Kidney tubule cell (primary cell): ENCODE results near the gene RAD51B.

Experiments used
- DNase-seq: peaks from one replicate; pipeline ENCODE4 v3.0.0-alpha.2; 2018; ENCODE audit warnings: low spot score

The RAD51B gene

DNA sequence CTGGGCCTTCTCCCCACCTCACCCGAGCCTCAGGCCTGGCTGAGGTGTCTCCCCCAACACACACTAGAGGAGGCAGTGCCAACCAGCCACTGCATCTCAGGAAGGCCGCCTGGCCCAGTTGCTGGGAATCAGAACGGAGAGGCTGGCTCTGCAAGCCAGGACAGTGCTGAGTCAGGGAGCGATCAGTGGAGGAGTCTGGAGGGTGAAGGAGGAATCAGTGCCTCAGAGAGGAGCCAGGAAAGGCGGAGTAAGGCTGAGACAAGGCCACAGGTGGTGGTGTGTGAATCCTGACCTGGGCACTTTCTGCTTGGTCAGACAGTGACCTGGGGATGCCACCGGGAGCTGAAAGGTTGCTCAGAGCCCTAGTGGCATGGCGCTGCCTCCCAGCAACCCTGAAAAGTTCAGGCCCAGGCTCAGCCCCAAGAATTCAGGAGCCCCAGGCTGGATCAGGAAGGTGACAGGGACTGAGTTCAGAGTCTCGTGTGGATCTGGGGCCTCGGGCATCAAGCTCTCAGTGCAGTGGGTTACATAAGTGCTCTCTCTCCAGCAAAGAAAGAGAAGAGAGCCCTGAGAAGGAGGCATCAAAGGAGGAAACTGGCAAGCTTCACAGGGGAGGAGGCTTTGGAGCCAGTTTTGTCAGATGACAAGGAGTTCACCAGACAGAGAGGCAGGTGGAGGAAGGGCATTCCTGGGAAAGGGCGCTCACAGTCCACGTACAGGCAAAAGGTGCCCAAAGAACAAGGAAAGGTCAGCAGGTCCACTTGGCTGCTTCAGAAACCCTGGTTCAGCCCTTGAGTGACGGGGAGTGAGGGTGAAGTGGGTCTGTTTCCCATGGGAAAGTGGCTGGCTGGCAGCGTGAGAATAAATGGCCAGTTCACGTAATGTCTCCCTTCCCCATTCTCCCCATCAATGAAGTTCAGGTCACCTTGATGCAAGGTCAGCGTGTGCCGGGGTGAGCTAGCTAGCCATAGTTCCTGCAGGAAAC is 885.4 kb downstream of the RAD51B start:
- peak; percentile 80 for DNase-seq

DNA sequence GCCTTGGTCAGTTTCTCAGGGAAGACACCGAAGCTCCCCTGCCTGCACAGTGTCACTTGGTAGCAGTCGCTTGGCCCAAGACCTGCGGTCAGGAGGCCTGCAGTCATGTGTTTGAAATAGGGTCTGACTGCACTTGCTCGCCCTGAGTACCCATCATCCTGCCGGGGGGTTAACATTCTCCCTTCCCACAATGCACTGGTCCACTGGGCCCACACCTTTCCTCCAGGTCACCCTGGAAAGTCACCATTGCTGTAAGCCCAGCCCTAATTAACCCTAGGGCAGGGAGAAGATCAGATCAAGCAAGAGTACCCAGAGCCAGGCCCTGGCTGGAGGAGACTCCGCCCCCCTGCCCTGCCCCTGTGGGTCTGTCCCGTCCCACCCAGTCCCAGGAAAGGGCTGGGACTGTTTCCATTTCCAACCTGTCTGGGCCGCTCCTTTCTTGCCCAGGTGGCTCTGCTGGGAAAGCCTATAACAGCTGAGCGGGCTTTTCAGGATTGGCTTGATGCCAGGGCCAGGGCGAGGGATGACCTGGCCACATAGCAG is 886.2 kb downstream of the RAD51B start:
- peak; percentile 79 for DNase-seq

DNA sequence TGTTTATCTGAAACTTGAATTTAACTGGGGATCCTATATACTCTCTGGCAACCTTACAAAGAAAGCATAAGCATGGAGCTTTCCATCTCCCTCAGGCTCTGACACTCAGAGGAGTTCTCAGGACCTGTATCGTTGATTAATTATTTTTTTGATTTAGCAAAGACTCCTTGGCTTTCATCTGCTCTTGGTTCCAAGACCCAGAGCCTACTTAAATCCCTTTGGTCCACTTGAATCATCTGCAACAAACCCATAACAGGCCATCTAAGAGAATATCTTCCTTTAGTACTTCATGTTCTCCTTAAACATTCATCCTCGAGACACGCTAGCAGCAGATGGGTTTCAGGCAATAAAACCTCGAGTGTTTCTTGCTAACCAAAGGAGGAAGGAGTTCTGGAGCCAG is 887.9 kb downstream of the RAD51B start:
- no peak for DNase-seq

DNA sequence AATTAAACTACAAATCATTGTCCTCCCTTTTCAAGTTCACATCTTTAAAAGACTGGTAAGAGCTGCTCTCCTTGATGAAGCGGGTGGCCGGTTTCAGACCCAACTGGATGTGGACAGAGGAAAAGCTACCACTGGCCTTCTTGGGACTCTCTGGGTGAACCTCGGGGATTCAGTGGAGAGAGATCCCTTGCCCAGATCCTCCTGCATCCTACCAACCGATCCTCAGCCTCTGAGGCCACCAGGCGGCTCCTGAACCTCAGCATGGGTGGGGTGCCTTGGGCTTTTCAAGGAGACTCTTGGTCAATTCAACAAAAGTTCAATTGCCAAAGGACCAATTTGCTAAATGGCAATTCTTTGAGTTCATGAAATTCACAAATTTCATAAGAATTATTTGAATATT is 888.8 kb downstream of the RAD51B start:
- DNase-seq: no peak

DNA sequence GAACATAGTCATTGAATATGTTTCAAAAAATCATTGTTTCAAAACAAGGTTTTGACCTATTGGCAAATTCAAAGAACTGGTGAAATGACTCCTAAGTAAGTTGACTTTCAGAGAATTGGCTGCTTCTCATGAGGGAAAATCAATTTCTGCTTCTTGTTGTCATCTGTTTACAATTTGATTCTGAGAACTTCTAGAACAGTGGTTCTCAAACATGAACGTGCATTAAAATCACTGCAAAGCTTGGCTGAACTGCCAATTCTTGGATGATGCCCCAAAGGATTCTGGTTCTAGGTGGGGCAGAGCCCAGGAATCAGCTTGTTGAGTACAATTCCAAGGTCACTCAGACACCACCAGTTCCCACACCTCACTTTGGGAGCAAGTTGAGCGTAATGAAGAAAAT is 889.4 kb downstream of the RAD51B start:
- no peak for DNase-seq

DNA sequence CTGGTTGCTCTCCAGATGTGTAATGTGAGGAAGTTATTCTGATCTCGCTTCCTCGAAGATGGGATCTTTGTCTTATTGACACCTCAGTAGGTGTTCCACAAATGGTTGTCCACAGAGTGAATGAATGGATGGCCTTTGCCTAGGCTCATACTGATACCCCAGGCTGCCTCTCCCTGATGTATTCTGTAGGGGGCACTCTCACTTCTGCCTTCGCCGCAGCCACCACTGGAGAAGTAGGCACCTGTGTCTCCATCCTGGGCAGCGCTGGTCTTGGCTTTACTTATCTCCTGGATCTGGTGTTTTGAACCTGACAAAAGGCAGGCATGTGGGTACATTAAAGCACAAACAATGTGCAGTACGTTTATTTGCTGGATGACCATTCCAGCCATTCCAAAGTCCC is 891.2 kb downstream of the RAD51B start:
- no peak for DNase-seq

DNA sequence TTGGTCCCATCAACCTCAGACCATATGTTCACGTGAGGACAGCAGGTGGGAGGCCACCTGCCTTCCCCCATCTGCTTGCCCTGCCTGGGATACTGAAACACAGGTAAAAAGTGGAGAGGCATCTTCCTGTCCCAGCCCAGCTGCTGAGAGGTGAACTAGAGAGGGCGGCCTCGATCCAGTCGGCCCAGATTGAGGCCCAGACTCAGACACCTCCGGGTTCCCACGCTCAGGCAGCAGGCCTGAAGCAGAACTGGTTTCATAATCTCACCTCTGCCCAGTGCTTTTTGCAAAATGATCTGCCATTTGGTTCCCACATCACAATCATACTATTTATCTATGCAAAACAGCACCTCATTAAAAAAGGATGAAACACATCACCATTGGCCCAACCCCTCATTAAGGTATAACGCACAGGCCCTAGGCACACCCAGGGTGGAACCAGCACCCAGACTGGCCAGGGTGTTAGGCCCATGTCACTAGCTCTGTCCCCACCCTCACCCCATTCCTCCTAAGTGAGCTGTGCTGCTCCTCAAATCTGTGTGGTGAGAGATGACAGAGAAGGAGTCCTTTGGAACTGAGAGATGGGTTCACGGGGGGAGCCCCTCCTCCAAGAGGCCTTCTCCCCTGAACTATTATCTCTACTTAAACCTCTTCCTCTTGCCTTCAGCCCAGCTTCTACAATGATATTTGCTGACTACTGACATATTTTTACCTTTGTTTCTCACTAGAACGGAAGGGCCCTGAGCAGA is 892.2 kb downstream of the RAD51B start:
- DNase-seq: no peak

DNA sequence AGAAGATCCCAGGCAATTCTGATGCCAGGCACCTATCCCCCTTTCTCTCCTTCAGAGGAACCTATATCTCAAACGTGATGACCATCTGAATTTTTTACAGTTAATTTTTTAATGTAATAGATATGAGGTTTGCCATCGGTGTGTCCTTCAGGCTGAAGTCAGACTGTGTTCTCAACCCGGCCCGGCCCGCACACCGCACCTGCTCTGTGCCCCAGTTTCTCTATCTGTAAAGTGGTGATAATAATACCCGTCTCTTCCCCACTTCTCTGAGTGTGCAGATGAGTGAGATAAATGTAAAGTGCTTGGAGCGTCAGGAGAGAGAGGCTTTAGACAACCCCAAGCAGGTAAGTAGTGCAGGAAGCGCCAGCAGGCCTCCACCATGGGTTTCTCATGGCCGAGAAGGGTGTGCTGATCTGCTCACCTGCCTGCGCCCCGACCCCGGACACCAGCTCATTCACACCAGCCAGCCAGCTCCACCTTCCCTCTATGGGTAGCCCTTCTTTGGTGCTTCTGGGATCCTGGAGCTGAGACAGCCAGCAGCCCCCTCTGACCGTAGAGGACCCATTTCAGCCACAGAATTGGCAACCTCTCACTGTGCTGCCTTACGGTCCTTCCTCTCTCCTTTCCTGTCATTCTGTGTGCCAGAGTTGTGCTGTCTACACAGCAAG is 893.3 kb downstream of the RAD51B start:
- DNase-seq: no peak

DNA sequence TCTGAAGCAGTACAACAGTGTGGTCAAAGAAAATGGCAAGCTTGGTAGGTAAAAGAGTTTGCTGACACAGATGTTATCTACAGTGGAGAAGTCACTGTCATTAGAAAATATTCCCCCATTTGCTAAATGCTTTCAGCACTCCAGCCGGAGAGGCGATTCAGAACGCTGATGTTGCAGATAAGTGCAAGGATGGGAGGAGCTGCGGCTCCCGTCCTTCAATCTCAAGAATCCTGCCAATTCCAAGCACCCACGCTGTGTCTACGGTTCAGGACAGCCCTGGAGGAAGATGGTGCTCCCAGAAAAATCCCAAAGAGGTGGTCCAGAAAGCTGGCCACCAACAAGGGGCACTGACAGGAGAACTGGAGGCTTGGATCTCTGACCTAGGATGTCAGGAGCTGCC is 894.2 kb downstream of the RAD51B start:
- DNase-seq: no peak

DNA sequence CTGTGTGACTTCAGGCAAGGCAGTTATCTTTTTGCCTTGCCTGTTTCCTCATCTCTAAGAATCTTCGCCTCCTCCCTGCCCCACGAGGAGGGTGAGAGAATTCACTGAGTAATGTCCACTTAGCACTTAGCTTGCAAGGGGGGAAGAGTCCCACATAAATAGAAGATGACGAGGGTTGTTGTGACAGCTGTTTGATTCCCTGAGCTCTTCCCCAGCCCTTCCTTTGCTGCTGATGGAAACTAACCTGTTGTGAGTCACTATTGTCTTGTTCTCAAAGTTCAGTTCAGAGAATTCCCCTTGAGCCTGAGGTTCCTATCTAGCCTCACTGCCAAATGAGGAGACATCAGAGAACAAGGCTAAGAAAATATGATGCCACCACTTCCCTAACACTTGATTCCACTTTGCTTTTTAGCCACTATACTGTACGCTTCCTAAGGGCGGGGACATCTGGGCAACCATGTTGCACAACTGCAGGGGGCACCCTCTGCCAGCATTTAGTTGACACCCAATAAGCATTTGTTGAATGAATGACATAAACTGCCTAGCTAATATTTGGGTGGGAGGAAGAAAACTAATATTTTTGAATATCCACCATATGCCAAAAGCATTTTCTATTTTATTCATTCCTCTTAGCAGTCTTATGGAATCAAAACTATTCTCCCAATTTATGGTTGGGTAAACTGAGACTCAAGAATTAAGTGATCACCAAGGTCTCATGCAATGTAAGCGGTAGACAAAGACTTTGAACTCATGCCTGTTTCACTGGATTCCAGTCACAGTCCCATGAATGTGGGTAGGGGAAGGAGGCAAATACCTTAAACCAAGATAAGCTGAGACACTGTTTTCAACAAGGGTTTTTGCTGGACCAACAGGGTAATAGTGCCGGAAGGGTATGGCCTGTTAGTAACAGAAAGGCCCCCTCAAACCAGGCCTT is 895.7 kb downstream of the RAD51B start:
- DNase-seq: peak; percentile 55

DNA sequence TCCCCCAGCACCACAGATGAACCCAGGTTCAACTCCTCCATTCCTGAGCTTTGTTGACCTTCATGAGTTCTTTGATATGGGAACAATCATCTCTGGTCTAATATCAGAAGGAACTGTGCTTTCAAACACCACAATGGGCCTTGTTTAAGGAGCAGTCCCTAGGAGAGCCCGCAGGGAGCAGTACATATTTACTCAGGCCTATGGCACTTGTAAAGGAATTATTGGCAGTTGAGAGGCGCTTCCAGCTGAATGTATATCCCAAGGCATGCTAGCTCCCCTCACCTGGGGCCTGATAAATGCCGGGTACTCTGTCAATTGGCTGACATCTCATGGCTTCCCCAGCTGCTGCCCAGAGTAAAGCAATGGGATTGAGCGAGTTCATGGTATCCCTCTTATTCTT is 897.1 kb downstream of the RAD51B start:
- DNase-seq: no peak

DNA sequence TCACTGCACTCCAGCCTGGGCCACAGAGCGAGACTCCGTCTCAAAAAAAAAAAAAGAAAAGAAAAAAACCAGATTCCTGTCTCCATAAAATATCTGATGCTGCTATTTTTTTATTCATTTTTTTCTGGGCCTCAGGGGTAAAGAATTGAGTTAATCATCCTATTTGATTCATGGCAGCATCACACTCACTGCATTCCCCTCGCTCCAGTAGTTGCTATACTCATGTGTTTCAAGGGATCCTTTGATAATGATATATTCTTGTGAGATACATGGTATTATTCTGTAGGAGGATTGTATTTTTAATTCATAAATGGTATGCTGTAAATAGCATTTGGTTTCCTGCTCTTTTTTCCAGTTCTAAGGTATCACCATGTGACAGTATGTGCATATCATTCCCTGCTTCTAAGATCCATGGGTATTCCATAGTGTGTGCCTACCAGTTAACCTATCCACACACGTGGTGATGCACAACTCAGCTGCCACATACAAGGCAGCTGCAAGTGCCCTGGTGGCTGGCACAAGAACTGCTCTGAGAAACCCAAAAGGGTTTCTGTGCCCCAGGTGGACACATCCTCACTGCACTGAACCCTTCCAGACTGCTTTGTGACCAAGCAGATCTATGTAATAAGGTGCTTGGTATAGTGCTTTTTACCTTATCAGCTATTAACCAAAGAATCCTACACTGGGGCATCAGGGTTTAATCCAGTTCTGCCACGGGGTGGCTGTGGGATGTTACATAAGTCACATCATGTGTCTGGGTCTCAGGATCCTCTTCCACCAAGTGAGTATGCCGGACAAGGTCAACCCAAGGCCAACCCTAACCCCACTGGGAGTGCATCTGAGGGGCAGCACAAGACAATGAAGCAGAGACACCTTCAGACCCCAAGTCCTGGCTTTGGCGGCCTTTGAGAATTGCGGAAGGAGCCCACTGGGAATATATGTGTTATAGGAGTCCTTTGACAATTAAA is 898.7 kb downstream of the RAD51B start:
- peak; percentile 35 for DNase-seq

DNA sequence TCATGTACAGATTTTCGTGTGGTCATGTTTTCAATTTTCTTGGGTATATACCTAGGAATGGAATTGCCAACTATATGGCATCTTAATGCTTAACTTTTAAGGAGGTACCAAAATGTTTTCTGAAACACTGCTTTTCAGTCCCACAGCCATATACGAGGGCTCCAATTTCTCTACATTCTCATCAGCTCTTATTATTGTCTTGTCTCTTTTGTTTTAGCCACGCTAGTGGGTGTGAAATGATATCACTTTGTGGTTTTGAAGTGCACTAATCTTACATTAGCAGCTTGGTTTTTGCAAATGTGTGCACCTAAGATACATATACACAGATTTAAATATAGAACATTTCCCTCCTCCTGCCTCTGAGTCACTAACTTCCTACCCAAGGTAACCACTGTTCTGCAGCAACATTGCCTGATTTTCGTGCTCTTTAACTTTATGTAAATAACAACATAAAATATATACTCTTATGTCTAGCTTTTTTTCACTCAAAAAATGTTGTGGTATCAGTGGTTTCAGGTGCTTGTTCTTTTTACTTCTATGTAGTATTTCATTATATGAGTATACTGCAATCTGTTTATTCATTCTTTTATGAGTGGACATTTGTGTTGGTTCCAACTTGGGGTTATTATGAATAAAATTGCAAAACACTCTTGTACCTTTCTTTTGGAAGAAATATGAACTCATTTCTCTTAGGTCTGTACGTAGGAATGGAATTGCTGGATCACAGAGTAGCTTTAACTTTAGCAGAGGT is 900.2 kb downstream of the RAD51B start:
- no peak for DNase-seq

DNA sequence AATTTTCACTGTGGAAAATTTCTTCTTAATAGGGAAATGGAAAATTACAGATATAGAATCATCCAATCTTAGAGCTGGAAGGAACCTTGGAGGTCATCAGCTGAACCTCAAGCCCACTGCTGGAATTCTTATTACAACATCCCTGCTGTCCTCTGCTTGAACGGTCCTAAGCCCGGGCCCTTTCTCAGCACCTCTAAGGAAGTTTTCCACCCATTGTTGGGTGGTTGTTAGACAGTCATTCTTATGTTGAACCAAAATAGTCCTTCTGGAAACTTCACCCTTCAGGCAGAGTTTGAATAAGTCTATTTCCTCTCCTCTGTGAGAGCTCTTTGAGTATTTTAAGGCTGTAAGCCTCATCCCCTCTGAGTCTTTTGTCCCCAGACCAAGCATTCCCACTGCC is 902.6 kb downstream of the RAD51B start:
- no peak for DNase-seq

DNA sequence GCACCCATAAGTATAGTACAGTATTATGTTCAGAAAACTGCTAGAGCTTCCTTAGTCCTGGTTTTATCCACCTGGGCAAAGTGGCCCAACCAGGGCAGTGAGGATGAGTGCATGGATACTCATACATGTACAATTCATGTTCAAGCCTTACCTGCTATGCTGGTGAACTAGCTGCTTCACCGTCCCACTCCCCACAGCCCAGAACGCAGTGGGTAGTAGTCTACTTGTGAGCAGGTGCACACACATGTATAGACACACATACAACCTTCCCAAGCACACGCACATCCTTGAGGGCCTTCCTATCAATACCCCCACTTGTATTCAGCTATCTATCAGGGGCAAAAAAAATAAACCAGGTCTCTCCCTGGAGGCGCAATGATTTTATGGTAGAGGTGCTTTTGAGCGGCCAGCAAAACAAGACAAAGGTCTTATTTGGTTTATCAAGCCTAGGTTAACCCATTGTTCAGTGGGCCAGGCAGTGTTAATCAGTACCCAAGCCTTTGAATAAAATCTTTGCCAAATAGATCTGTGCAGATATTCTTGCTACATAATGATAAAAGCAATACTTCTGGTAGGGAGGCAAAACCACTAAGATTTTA is 903.5 kb downstream of the RAD51B start:
- DNase-seq: no peak

DNA sequence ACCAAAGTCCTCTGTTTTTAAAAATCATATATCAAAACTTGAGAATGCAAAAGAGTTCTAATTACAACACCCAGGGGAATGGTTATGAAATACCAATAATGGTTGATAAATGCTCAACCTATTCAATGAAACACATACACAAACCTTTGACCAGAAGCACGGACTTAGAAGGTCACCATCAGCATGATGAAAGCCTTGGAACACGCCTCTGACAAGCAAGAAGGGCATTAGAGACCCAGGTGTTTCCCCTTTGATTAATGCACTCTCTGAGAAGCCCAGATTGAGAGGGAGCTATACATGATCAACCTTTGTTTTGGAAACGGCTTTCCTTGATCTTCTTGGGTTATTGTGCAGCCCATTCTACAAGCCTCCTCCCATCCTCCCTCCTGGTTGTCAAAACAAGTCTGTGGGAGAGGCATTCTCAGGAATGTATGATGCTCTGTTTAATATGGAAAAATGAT is 904.3 kb downstream of the RAD51B start:
- peak; percentile 11 for DNase-seq

DNA sequence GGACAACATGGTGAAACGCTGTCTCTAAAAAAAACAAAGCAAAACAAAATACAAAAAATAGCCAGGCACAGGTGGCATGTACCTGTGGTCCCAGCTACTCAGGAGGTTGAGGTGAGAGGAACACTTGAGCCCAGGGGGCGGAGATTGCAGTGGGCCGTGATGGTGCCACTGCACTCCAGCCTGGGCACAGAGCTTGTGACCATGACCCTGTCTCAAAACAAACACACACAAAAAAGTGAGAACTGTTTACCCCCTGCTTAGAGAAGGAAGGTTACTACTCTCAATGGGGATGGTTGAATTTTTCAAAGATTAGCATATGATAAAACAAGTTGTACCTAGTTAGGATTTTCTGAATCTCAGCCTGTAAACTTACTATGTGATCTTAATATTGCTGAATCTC is 905.3 kb downstream of the RAD51B start:
- DNase-seq: no peak

DNA sequence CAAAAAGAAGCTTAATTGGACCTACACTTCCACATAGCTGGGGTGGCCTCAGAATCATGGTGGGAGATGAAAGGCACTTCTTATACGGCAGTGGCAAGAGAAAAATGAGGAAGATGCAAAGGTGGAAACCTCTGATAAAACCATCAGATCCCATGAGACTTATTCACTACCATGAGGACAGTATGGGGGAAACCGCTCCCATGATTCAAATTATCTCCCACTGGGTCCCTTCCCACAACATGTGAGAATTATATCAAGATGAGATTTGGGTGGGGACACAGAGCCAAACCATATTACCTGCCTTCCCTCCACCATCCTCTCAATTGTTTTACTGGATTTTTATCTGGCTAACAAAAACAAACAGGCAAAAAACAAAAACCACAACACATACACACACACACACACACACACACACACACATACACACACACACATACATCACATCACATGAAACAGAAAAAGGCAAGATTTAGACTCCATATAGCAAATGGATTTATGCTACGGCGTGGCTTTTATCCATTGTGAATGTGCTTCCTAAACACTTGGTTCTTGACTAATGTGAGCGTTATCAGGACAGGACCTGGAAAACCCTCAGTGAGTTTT is 906.6 kb downstream of the RAD51B start:
- DNase-seq: no peak
